ENCODE results near the gene EML6.
"Not testable (repeated sequence)": the region's sequence is repeated elsewhere in the genome, so short reads cannot be mapped to it uniquely, and the experiment has no call there.

Gene EML6

GRCh38 chr2:54838585-54839035 is 115.1 kb downstream of the EML6 start:
- H3K4me1 ChIP-seq (ENCODE audit: insufficient read depth, low read length), result no peaks in the 10 kb centered on the region
- no peak overlapping the region for H3K9ac ChIP-seq (ENCODE audit: low read length)
- H3K9me3 ChIP-seq (ENCODE audit: low read length), result no peaks in the 10 kb centered on the region
- H3K36me3 ChIP-seq (ENCODE audit: insufficient read depth, low read length), result no peaks in the 10 kb centered on the region
- H3K4me3 ChIP-seq (ENCODE audit: low read depth in 1 of 2, low read length in 2 of 2), result no peak overlapping the region
- no peak overlapping the region for H3K27ac ChIP-seq (ENCODE audit: low read depth, low read length)
- H3K27me3 ChIP-seq (ENCODE audit: control insufficient read depth in 1 of 2, insufficient read depth in 2 of 2, low read length in 2 of 2), result no peaks in the 10 kb centered on the region

- Histone ChIP-seq H3K9me3 (ENCODE audit: low read length) (no peaks in the 10 kb centered on the region), H3K27me3 (ENCODE audit: control insufficient read depth in 1 of 2, insufficient read depth in 2 of 2, low read length in 2 of 2) (no peaks in the 10 kb centered on the region), H3K9ac (ENCODE audit: low read length) (no peak overlapping the region), H3K27ac (ENCODE audit: low read depth, low read length) (no peak overlapping the region), H3K4me3 (ENCODE audit: low read depth in 1 of 2, low read length in 2 of 2) (no peak overlapping the region), H3K4me1 (ENCODE audit: insufficient read depth, low read length) (no peaks in the 10 kb centered on the region), H3K36me3 (ENCODE audit: insufficient read depth, low read length) (no peaks in the 10 kb centered on the region)
These were observed 116.2 kb downstream of the EML6 start for GRCh38 chr2:54839461-54840255.

GRCh38 chr2:54840559-54841468 is 117.4 kb downstream of the EML6 start:
- no peaks in the 10 kb centered on the region for H3K36me3 ChIP-seq (ENCODE audit: insufficient read depth, low read length)
- no peak overlapping the region for H3K27ac ChIP-seq (ENCODE audit: low read depth, low read length)

GRCh38 chr2:54841500-54841899 is 118.0 kb downstream of the EML6 start:
- not testable (repeated sequence) for H3K9ac ChIP-seq (ENCODE audit: low read length); H3K27me3 ChIP-seq (ENCODE audit: control insufficient read depth in 1 of 2, insufficient read depth in 2 of 2, low read length in 2 of 2); H3K36me3 ChIP-seq (ENCODE audit: insufficient read depth, low read length); H3K4me3 ChIP-seq (ENCODE audit: low read depth in 1 of 2, low read length in 2 of 2); H3K27ac ChIP-seq (ENCODE audit: low read depth, low read length); H3K4me1 ChIP-seq (ENCODE audit: insufficient read depth, low read length); H3K9me3 ChIP-seq (ENCODE audit: low read length)

More at GRCh38 chr2:54840559-54841468, 117.4 kb downstream of the EML6 start:
- Histone ChIP-seq H3K4me3 (ENCODE audit: low read depth in 1 of 2, low read length in 2 of 2) (no peak overlapping the region), H3K9ac (ENCODE audit: low read length) (no peak overlapping the region), H3K9me3 (ENCODE audit: low read length) (no peaks in the 10 kb centered on the region), H3K4me1 (ENCODE audit: insufficient read depth, low read length) (no peaks in the 10 kb centered on the region), H3K27me3 (ENCODE audit: control insufficient read depth in 1 of 2, insufficient read depth in 2 of 2, low read length in 2 of 2) (no peaks in the 10 kb centered on the region)

GRCh38 chr2:54845094-54845493 is 121.6 kb downstream of the EML6 start:
- Histone ChIP-seq H3K27ac (ENCODE audit: low read depth, low read length) (no peak overlapping the region), H3K4me1 (ENCODE audit: insufficient read depth, low read length) (no peaks in the 10 kb centered on the region), H3K4me3 (ENCODE audit: low read depth in 1 of 2, low read length in 2 of 2) (no peak overlapping the region), H3K27me3 (ENCODE audit: control insufficient read depth in 1 of 2, insufficient read depth in 2 of 2, low read length in 2 of 2) (no peaks in the 10 kb centered on the region), H3K36me3 (ENCODE audit: insufficient read depth, low read length) (no peaks in the 10 kb centered on the region), H3K9ac (ENCODE audit: low read length) (no peak overlapping the region), H3K9me3 (ENCODE audit: low read length) (no peaks in the 10 kb centered on the region)

- no peaks in the 10 kb centered on the region for H3K9me3 ChIP-seq (ENCODE audit: low read length)
- no peaks in the 10 kb centered on the region for H3K36me3 ChIP-seq (ENCODE audit: insufficient read depth, low read length)
- H3K4me1 ChIP-seq (ENCODE audit: insufficient read depth, low read length), result no peaks in the 10 kb centered on the region
- no peak overlapping the region for H3K27ac ChIP-seq (ENCODE audit: low read depth, low read length)
- no peak overlapping the region for H3K4me3 ChIP-seq (ENCODE audit: low read depth in 1 of 2, low read length in 2 of 2)
- H3K27me3 ChIP-seq (ENCODE audit: control insufficient read depth in 1 of 2, insufficient read depth in 2 of 2, low read length in 2 of 2), result no peaks in the 10 kb centered on the region
- no peak overlapping the region for H3K9ac ChIP-seq (ENCODE audit: low read length)
These were observed 122.1 kb downstream of the EML6 start for GRCh38 chr2:54845514-54845913.

- Histone ChIP-seq H3K9me3 (ENCODE audit: low read length) (no peaks in the 10 kb centered on the region), H3K4me1 (ENCODE audit: insufficient read depth, low read length) (no peaks in the 10 kb centered on the region), H3K9ac (ENCODE audit: low read length) (no peak overlapping the region), H3K27me3 (ENCODE audit: control insufficient read depth in 1 of 2, insufficient read depth in 2 of 2, low read length in 2 of 2) (no peaks in the 10 kb centered on the region), H3K27ac (ENCODE audit: low read depth, low read length) (no peak overlapping the region), H3K36me3 (ENCODE audit: insufficient read depth, low read length) (no peaks in the 10 kb centered on the region), H3K4me3 (ENCODE audit: low read depth in 1 of 2, low read length in 2 of 2) (no peak overlapping the region)
These were observed 127.0 kb downstream of the EML6 start for GRCh38 chr2:54850171-54851122.

GRCh38 chr2:54853616-54854310 is 130.3 kb downstream of the EML6 start:
- H3K36me3 ChIP-seq (ENCODE audit: insufficient read depth, low read length), result no peaks in the 10 kb centered on the region
- no peak overlapping the region for H3K9ac ChIP-seq (ENCODE audit: low read length)
- H3K4me1 ChIP-seq (ENCODE audit: insufficient read depth, low read length), result no peaks in the 10 kb centered on the region
- no peak overlapping the region for H3K4me3 ChIP-seq (ENCODE audit: low read depth in 1 of 2, low read length in 2 of 2)
- no peaks in the 10 kb centered on the region for H3K27me3 ChIP-seq (ENCODE audit: control insufficient read depth in 1 of 2, insufficient read depth in 2 of 2, low read length in 2 of 2)
- H3K27ac ChIP-seq (ENCODE audit: low read depth, low read length), result no peak overlapping the region
- H3K9me3 ChIP-seq (ENCODE audit: low read length), result no peaks in the 10 kb centered on the region

GRCh38 chr2:54855434-54855833 is 132.0 kb downstream of the EML6 start:
- no peaks in the 10 kb centered on the region for H3K27me3 ChIP-seq (ENCODE audit: control insufficient read depth in 1 of 2, insufficient read depth in 2 of 2, low read length in 2 of 2)
- H3K9ac ChIP-seq (ENCODE audit: low read length), result no peak overlapping the region
- no peaks in the 10 kb centered on the region for H3K9me3 ChIP-seq (ENCODE audit: low read length)
- H3K27ac ChIP-seq (ENCODE audit: low read depth, low read length), result no peak overlapping the region
- H3K4me1 ChIP-seq (ENCODE audit: insufficient read depth, low read length), result no peaks in the 10 kb centered on the region
- no peaks in the 10 kb centered on the region for H3K36me3 ChIP-seq (ENCODE audit: insufficient read depth, low read length)
- H3K4me3 ChIP-seq (ENCODE audit: low read depth in 1 of 2, low read length in 2 of 2), result no peak overlapping the region

- no peak overlapping the region for H3K27ac ChIP-seq (ENCODE audit: low read depth, low read length)
These were observed 134.7 kb downstream of the EML6 start for GRCh38 chr2:54858021-54858681.

More at GRCh38 chr2:54858021-54858681, 134.7 kb downstream of the EML6 start:
- H3K9me3 ChIP-seq (ENCODE audit: low read length), result no peaks in the 10 kb centered on the region
- H3K4me3 ChIP-seq (ENCODE audit: low read depth in 1 of 2, low read length in 2 of 2), result no peak overlapping the region
- no peak overlapping the region for H3K9ac ChIP-seq (ENCODE audit: low read length)
- H3K36me3 ChIP-seq (ENCODE audit: insufficient read depth, low read length), result no peaks in the 10 kb centered on the region
- H3K27me3 ChIP-seq (ENCODE audit: control insufficient read depth in 1 of 2, insufficient read depth in 2 of 2, low read length in 2 of 2), result no peaks in the 10 kb centered on the region
- H3K4me1 ChIP-seq (ENCODE audit: insufficient read depth, low read length), result no peaks in the 10 kb centered on the region
